ENCODE measurements around the gene CLIC5. TPM values are rescaled to one million over a fixed set of nuclear protein-coding genes. Genes with fewer than 3 reads are reported as not detected.

Gene CLIC5
- total and polyA plus RNA-seq, 5 donors from 2014 or later, result 0.76 to 4.7 (median 2.3) TPM

DNA sequence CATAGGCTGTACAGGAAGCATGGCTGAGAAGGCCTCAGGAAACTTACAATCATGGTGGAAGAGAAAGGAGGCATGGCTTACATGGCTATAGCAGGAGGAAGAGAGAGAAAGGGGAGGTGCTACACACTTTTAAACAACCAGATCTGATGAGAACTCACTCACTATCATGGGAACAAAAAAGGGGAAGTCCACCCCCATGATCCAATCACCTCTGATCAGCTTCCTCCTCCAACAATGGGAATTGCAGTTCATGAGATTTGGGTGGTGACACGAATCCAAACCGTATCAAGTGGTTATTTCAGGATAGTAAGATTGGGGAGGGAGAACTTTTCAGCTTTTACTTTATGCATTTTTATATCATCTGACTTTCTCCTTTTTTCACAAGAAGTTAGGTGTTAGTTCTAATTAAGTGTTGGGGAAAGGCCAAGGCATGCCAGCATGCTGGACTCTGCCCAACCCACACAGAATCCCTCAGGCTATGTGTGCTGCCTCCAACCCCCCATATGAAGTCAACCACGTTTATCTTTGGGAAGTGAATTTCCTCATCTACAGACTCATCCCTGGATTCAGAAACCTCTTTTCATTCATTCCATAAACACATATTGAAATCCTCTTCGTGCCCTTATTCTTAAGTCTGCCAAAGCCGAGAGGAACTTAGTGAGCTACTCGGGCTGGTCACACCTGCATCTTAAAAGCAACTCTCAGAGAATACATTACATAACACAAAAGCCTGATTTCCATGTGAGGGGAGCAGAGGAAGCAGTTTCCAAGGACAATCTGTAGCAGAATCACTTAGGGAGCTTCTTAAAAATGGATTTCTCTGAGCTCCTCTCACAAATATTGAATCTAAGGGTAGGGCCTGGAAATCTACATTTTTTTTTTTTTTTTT, 16.7 kb upstream of the CLIC5 start:
- no peaks in the 10 kb centered on the region for H3K36me3 Mint-ChIP-seq

DNA sequence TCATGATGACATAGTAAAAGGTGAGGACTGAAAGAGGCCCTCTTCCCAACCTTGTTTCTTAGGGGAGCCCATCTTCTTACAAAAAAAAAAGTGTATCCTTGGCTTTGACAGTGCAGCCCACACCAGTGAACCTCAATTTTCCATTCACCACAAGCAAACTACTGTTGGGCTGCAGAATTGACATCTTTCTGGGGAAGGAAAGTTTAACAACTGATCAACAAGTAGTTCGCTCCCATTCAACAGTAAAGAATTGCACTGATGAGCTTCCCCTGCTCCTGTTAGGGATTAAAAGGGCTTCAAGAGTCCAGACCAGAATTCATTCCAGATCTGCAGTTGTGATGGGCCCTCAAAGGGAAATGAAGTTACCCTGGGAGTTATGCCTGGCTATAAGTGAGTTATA, 13.9 kb upstream of the CLIC5 start:
- no peak overlapping the region for H3K27ac Mint-ChIP-seq
- no peak for DNase-seq
- peaks cover 17% of the 10 kb centered on the region for H3K27me3 Mint-ChIP-seq
- no peak overlapping the region for H3K4me3 ChIP-seq (ENCODE audit: low read depth, low read length)
- H3K27ac ChIP-seq (ENCODE audit: insufficient read depth, low read length, poor library complexity, severe bottlenecking), result no peak overlapping the region
- no peaks in the 10 kb centered on the region for H3K36me3 Mint-ChIP-seq
- no peaks in the 10 kb centered on the region for H3K36me3 ChIP-seq (ENCODE audit: control insufficient read depth, insufficient read depth, low read length)
- H3K9me3 Mint-ChIP-seq, result peaks cover 0 to 2% (median 0%) of the 10 kb centered on the region in 7 donors
- peaks cover 9% of the 10 kb centered on the region for H3K27me3 ChIP-seq (ENCODE audit: control insufficient read depth, insufficient read depth, low read length)
- H3K9me3 ChIP-seq (ENCODE audit: control insufficient read depth in 2 of 2, low read length in 2 of 2), result no peaks in the 10 kb centered on the region
- no peak for ATAC-seq (ENCODE audit: low read depth in 2 of 2)
- no peaks in the 10 kb centered on the region for H3K4me1 Mint-ChIP-seq
- no peaks in the 10 kb centered on the region for H3K4me1 ChIP-seq (ENCODE audit: control insufficient read depth, insufficient read depth, low read length, poor library complexity, severe bottlenecking)
- no peak overlapping the region for H3K4me3 Mint-ChIP-seq

More for the DNA sequence above, 16.7 kb upstream of the CLIC5 start:
- no peak for DNase-seq
- Histone ChIP-seq H3K9me3 (ENCODE audit: control insufficient read depth in 2 of 2, low read length in 2 of 2) (no peaks in the 10 kb centered on the region), H3K4me3 (ENCODE audit: low read depth, low read length) (no peak overlapping the region), H3K27ac (ENCODE audit: insufficient read depth, low read length, poor library complexity, severe bottlenecking) (no peak overlapping the region), H3K27me3 (ENCODE audit: control insufficient read depth, insufficient read depth, low read length) (peaks cover 9% of the 10 kb centered on the region), H3K4me1 (ENCODE audit: control insufficient read depth, insufficient read depth, low read length, poor library complexity, severe bottlenecking) (no peaks in the 10 kb centered on the region), H3K36me3 (ENCODE audit: control insufficient read depth, insufficient read depth, low read length) (no peaks in the 10 kb centered on the region)
- Mint-ChIP-seq H3K4me3 (no peak overlapping the region), H3K27ac (no peak overlapping the region), H3K4me1 (no peaks in the 10 kb centered on the region), H3K27me3 (peaks cover 8% of the 10 kb centered on the region), H3K9me3 (peaks cover 0 to 2% (median 0%) of the 10 kb centered on the region in 7 donors)
- ATAC-seq (ENCODE audit: low read depth in 2 of 2), result no peak

DNA sequence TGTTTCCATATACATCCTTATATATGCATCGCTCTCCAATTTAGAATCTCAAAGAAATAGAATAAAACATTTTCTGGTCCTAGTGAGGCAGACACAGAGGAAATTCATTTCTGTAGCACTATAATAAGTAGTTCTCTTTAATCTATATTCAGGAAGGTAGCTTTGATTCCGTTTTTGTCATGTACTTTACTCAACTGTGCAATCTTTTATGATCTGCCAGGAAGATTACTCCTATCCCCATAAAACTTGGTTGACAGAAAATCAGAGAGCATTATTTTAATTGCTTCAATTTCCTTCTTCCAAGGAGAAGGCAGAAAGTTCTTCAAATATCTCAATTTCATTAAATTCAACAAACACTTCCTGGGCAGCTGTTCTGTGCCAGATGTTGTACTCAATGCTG, 10.6 kb upstream of the CLIC5 start:
- no peak for DNase-seq
- ATAC-seq (ENCODE audit: low read depth in 2 of 2), result no peak
- Histone ChIP-seq H3K27ac (ENCODE audit: insufficient read depth, low read length, poor library complexity, severe bottlenecking) (no peak overlapping the region), H3K4me1 (ENCODE audit: control insufficient read depth, insufficient read depth, low read length, poor library complexity, severe bottlenecking) (no peaks in the 10 kb centered on the region), H3K9me3 (ENCODE audit: control insufficient read depth in 2 of 2, low read length in 2 of 2) (no peaks in the 10 kb centered on the region), H3K4me3 (ENCODE audit: low read depth, low read length) (no peak overlapping the region), H3K36me3 (ENCODE audit: control insufficient read depth, insufficient read depth, low read length) (no peaks in the 10 kb centered on the region), H3K27me3 (ENCODE audit: control insufficient read depth, insufficient read depth, low read length) (peaks cover 18% of the 10 kb centered on the region)
- Mint-ChIP-seq H3K4me3 (no peak overlapping the region), H3K36me3 (no peaks in the 10 kb centered on the region), H3K27me3 (peaks cover 32% of the 10 kb centered on the region), H3K4me1 (no peaks in the 10 kb centered on the region), H3K27ac (no peak overlapping the region), H3K9me3 (peaks cover 0 to 4% (median 0%) of the 10 kb centered on the region in 7 donors)

DNA sequence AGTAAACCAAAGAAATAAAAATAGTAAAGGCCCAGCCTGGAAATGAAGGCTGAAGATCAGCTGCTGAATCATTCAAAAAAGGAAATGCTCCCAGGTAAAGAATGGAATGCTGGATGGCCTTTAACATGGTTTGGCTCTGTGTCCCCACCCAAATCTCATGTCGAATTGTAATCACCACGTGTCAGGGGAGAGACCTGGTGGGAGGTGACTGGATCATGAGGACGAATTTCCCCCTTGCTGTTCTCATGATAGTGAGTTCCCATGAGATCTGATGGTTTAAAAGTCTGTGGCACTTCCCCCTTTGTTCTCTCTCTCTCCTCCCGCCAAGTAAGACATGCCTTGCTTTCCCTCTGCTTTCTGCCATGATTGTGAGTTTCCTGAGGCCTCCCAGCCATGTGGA, 9.9 kb upstream of the CLIC5 start:
- Histone ChIP-seq H3K27ac (ENCODE audit: insufficient read depth, low read length, poor library complexity, severe bottlenecking) (no peak overlapping the region), H3K27me3 (ENCODE audit: control insufficient read depth, insufficient read depth, low read length) (peaks cover 21% of the 10 kb centered on the region), H3K4me1 (ENCODE audit: control insufficient read depth, insufficient read depth, low read length, poor library complexity, severe bottlenecking) (no peaks in the 10 kb centered on the region), H3K4me3 (ENCODE audit: low read depth, low read length) (no peak overlapping the region), H3K36me3 (ENCODE audit: control insufficient read depth, insufficient read depth, low read length) (no peaks in the 10 kb centered on the region), H3K9me3 (ENCODE audit: control insufficient read depth in 2 of 2, low read length in 2 of 2) (no peaks in the 10 kb centered on the region)
- no peaks in the 10 kb centered on the region for H3K36me3 Mint-ChIP-seq
- H3K4me1 Mint-ChIP-seq, result no peaks in the 10 kb centered on the region
- H3K27me3 Mint-ChIP-seq, result peaks cover 33% of the 10 kb centered on the region
- no peak for ATAC-seq (ENCODE audit: low read depth in 2 of 2)
- DNase-seq, result no peak
- H3K4me3 Mint-ChIP-seq, result no peak overlapping the region
- H3K27ac Mint-ChIP-seq, result no peak overlapping the region
- H3K9me3 Mint-ChIP-seq, result peaks cover 0 to 4% (median 0%) of the 10 kb centered on the region in 7 donors

DNA sequence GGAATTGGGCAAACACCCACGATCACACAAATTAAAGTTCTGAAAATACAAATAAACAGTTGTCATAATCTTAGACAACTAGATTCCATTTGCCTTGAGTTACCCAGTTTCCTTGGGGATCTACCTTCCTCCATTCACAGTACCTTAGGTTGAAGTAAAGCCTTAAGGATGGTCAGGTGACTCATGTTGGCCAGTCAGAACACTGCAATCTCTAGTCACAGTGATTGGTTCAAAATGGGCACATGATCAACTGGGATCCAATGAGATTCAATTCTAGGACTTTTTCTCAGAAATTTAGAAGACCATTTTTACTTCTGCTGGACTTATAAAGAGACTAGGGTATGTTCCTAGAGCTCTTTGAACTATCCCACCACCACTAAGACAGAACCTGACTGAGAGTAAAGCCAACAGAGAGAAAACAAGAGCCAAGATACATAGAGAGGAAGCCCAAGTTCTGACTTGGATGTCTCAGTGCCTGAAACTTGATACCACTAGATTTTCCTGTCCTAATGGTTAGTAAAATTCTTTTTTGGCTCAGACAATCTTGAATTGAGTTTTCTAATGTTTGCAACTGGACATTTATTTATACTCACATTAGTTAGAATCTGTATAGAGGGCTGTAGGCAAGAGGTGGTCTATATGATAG, 8.6 kb upstream of the CLIC5 start:
- Mint-ChIP-seq H3K27ac (no peak overlapping the region), H3K4me1 (no peaks in the 10 kb centered on the region), H3K27me3 (peaks cover 35% of the 10 kb centered on the region), H3K4me3 (no peak overlapping the region), H3K9me3 (peaks cover 0 to 2% (median 0%) of the 10 kb centered on the region in 7 donors), H3K36me3 (no peaks in the 10 kb centered on the region)
- H3K27me3 ChIP-seq (ENCODE audit: control insufficient read depth, insufficient read depth, low read length), result peaks cover 20% of the 10 kb centered on the region
- H3K4me3 ChIP-seq (ENCODE audit: low read depth, low read length), result no peak overlapping the region
- H3K4me1 ChIP-seq (ENCODE audit: control insufficient read depth, insufficient read depth, low read length, poor library complexity, severe bottlenecking), result no peaks in the 10 kb centered on the region
- no peaks in the 10 kb centered on the region for H3K9me3 ChIP-seq (ENCODE audit: control insufficient read depth in 2 of 2, low read length in 2 of 2)
- no peak for ATAC-seq (ENCODE audit: low read depth in 2 of 2)
- DNase-seq, result no peak
- H3K27ac ChIP-seq (ENCODE audit: insufficient read depth, low read length, poor library complexity, severe bottlenecking), result no peak overlapping the region
- no peaks in the 10 kb centered on the region for H3K36me3 ChIP-seq (ENCODE audit: control insufficient read depth, insufficient read depth, low read length)

DNA sequence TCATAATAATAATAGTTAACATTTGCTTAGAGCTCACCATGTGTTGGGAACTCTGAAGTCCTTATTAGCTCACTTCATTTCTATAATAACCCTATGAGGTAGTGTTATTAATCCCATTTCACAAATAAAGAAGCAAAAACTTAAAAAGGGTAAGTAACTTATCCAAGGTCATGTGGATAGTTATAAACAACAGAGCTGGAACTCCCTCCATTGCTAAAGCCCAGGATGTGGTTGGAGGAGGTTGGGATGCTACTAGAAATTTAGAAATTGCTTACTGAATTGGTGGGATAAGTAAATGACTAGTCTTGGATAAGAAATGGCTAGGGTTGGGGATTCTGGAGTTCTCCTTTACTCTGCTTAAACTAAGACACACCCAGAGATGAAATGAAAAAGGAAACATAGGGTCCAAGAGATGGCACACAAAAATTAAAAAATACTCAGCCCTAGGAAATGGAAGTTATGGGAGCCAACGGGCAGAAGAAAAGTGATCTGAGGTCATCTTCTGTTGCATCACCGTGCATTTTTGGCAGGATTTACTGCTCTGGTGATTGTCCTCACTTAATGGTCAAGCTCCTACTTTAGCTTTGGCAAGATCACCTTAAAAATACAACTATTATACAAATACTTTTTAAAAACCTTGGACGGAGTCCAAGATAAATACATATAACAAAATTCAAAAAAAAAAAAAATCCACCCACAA, 7.7 kb upstream of the CLIC5 start:
- no peaks in the 10 kb centered on the region for H3K4me1 Mint-ChIP-seq
- H3K4me3 Mint-ChIP-seq, result no peak overlapping the region
- no peaks in the 10 kb centered on the region for H3K36me3 ChIP-seq (ENCODE audit: control insufficient read depth, insufficient read depth, low read length)
- H3K27me3 ChIP-seq (ENCODE audit: control insufficient read depth, insufficient read depth, low read length), result peaks cover 18% of the 10 kb centered on the region
- peaks cover 0 to 2% (median 0%) of the 10 kb centered on the region in 7 donors for H3K9me3 Mint-ChIP-seq
- H3K9me3 ChIP-seq (ENCODE audit: control insufficient read depth in 2 of 2, low read length in 2 of 2), result no peaks in the 10 kb centered on the region
- H3K27me3 Mint-ChIP-seq, result peaks cover 43% of the 10 kb centered on the region
- DNase-seq (no peak), ATAC-seq (ENCODE audit: low read depth in 2 of 2) (no peak)
- H3K27ac Mint-ChIP-seq, result no peak overlapping the region
- H3K27ac ChIP-seq (ENCODE audit: insufficient read depth, low read length, poor library complexity, severe bottlenecking), result no peak overlapping the region
- H3K4me3 ChIP-seq (ENCODE audit: low read depth, low read length), result no peak overlapping the region
- no peaks in the 10 kb centered on the region for H3K4me1 ChIP-seq (ENCODE audit: control insufficient read depth, insufficient read depth, low read length, poor library complexity, severe bottlenecking)
- no peaks in the 10 kb centered on the region for H3K36me3 Mint-ChIP-seq

DNA sequence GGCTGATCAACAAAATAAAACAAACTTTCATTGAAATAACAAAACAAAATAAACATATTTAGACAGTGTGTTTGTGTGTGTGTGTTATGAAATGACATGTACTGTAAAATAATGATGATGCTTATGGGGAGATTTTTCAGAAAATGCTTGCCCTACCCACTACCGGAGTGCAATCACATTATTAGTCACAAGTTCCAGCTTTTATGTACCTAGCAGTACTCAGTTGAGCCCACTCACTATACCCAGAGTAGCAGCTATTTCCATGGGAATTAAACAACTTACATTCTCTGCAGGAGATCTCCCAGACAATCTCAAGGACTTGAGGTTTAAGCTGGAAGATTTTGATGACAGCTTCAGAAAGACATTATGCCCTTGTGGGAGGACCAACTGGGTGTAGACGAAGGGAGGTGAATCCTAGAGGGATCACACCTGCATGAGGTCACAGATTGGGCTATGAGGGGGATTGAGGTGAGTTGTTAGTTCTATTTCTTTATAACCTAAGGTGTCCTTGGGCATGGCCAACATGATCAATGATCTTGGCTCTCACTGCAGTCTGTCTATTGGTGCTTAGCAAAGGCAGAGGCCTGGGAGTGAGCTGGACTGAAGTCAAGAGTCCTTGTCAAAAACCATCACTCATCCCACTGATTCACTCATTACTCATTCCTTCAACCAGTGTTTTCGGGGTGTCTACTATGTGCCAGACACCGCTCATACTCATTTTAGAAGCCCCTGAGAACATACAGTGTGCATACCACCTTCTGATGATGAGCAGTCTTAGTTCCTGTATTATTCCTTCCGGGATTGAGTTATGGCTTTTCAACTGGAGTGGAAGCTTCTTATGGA, 6.7 kb upstream of the CLIC5 start:
- Mint-ChIP-seq H3K36me3 (no peaks in the 10 kb centered on the region), H3K27ac (no peak overlapping the region), H3K27me3 (peaks cover 50% of the 10 kb centered on the region), H3K9me3 (peaks cover 0 to 2% (median 0%) of the 10 kb centered on the region in 7 donors), H3K4me3 (no peak overlapping the region), H3K4me1 (no peaks in the 10 kb centered on the region)
- DNase-seq (no peak), ATAC-seq (ENCODE audit: low read depth in 2 of 2) (no peak)
- Histone ChIP-seq H3K9me3 (ENCODE audit: control insufficient read depth in 2 of 2, low read length in 2 of 2) (no peaks in the 10 kb centered on the region), H3K4me1 (ENCODE audit: control insufficient read depth, insufficient read depth, low read length, poor library complexity, severe bottlenecking) (no peaks in the 10 kb centered on the region), H3K27me3 (ENCODE audit: control insufficient read depth, insufficient read depth, low read length) (peaks cover 25% of the 10 kb centered on the region), H3K36me3 (ENCODE audit: control insufficient read depth, insufficient read depth, low read length) (no peaks in the 10 kb centered on the region), H3K27ac (ENCODE audit: insufficient read depth, low read length, poor library complexity, severe bottlenecking) (no peak overlapping the region), H3K4me3 (ENCODE audit: low read depth, low read length) (no peak overlapping the region)

Data from CD4-positive, CD25-positive, alpha-beta regulatory T cell (primary cell).